HS-27A (cell line): ENCODE data around the gene TPP1.
A peak's percentile ranks its signal among the peaks of the same experiment; 100 is the strongest.

Experiments
- DNase-seq: peaks from one replicate; pipeline ENCODE4 v3.0.0-alpha.2; 2012; ENCODE audit warnings: low read depth, missing footprints

Gene TPP1

DNA sequence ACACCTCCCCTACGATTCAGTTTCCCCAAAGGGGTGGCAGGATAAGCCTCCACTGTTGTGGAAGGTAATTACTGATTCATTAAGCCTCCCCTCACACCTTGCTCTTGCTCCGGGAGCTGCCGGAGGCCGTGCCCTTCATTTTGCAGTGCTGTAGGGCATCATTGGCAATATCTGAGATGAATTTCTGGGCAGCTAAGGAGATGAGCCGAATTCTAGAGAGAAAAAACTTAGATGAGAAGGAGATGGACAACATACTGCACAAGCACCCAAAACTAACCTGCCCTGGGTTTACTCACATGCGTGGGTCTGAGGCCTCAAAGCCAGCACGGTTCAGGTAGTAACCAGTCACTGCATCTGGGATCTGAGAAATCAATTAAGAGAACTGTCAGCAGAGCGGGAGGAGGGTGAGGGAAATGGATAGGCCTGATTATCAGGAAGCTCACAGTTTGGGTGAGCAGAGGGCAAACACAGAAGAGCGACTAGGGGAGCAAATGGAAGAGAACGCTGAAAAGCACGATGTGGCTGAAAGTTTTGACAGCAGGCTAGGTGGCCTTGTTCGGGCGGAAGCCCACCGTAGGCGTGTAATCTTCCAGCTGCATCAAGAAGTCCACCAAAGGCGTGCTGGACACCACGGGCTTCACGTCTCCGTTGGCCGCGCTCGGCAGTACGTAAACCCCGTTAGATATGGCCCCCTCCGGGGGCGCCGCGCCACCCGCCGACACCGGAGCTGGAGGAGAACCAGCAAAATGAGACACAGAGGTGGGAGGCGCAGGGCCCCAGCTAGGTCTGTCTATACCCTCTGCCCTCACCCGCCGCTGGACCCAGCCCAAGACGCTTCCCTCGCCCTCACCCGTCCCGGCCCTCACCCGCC, 7.9 kb downstream of the TPP1 start:
- no peak for DNase-seq

DNA sequence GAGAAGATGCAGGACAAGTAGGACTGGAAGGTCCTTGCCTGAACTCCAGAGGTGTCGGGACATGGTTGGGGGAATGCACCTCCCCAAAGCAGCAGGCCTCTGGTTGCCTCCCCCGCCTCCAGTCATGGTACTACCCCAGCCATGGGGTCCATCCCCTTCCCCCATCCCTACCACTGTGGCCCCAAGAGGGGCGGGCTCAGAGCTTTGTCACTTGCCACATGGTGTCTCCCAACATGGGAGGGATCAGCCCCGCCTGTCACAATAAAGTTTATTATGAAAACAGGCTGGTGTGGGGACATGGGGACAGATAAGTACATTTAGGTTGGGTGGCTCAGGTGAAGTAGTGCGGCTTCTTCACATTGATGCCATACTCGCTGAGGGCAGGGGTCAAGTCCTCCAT, 8.6 kb downstream of the TPP1 start:
- no peak for DNase-seq

- no peak for DNase-seq
These were observed 9.7 kb downstream of the TPP1 start for GRCh38 chr11:6609502-6610015.

DNA sequence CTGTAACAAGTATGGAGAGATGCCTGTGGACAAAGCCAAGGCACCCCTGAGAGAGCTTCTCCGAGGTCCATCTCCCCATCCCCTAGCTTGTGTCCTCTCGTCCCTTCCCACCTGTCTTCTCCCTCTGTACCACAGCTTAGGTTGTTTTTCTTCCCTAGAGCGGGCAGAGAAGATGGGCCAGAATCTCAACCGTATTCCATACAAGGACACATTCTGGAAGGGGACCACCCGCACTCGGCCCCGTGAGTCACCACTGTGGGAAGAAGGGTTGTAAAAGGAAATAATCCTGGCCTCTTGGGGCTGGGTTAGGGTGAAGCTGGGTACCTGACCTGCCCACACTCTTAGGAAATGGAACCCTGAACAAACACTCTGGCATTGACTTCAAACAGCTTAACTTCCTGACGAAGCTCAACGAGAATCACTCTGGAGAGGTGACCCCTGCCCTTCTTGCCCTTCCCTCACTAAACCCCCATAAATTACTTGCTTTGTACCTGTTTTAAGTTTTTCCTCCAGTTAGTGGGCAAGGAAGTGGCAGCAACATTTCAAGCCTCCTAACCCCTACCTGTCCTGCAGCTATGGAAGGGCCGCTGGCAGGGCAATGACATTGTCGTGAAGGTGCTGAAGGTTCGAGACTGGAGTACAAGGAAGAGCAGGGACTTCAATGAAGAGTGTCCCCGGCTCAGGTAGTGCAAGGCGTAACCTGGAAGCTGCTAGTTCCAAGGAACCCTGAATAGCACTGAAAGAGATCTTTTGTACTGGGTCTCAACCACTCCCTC, 10.3 kb downstream of the TPP1 start:
- no peak for DNase-seq

GRCh38 chr11:6608011-6608410, 11.2 kb downstream of the TPP1 start:
- no peak for DNase-seq

- no peak for DNase-seq
These were observed 11.9 kb downstream of the TPP1 start for GRCh38 chr11:6607190-6607795.

DNA sequence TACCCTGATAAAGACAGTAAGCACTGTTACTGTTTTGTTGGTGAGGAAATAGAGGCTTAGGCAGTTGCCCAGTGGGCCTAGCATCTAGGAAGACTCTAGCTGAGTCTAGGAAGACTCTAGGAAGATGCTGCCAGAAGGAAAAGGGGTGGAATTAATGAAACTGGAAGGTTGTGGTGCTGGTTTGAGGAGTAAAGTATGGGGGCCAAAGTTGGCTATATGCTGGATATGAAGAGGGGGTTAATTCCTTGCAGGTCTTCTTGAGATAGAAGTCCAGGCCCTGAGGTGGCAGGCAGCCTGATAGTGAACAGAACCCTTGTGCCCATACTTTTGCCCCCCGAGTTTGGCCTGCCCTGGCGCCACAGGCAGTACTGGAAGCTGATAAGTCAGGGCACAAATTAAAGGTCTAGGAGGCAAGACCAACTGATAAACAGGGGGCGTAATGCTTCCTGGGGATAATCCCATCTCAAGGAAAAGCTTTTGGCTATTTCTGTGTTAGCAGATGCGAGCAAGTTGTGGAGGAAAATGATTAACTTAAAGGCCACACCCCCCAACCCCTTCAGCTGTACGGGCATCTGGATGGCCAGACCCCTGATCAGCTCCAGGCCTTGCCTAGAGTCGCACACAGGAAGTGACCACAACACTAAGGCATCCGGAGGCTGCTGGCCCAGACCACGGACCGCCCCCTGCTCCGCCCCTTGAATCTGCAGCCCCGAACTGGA, 12.6 kb downstream of the TPP1 start:
- peak; percentile 85 for DNase-seq

- DNase-seq, result no peak
These were observed 14.4 kb downstream of the TPP1 start for GRCh38 chr11:6604790-6605189.

DNA sequence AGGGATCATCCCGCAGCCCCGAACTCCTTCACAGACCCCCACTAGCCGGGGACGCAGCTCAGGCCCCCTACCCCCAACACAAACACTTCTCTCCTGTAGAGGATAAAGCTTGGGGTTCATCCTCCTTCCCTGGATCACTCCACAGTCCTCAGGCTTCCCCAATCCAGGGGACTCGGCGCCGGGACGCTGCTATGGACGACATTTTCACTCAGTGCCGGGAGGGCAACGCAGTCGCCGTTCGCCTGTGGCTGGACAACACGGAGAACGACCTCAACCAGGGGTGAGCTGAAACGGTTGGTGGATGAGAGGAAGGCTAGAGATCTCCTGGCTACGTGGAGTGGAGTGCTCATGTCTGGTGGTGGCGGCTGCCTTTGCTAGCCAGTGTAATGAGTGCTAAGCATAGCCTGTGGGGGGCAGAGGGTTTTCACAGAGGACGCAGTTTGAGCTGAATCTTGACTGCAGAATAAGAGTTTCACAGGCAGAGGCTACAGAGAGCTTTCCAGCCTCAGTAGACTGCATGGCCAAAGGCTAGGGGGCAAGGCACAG, 15.1 kb downstream of the TPP1 start:
- DNase-seq, result peak; percentile 50

DNA sequence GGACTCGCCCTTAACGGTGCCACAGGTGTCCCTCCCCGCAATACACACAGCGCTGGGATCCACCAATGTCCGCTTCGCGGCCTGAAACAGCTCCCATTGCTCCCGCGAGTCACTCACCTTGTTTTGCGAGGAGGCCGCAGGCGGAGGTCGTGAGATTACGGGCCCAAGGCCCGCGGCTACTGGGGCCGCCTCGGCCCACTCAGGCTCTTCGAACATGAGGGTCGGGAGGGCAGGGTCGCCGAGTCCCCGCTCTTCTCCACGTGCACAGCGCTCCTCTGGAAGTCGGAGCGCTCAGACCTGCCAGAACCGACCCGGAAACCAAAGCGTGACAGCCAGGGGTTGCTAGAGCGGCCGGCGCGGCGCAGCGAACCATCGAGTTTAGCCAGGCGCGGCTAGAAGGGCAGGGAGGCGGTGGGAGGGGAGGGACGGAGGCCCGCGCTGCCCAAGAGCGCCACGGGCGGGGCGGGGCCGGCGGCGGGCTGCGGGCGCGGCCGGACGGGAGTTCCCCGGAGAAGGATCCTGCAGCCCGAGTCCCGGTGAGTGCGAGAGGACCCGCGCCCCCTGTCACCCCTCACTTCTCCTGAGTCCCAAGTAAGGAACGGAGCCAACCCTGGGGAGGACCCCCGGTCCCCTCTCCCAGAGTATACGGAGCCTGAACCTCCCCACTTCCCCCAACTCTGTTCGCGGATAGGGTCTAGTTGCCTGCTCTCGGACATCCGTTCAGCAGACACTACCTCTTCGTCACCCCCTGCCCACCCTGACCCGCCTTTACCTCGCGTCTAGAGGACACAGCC, 15.7 kb downstream of the TPP1 start, which contains the start of the genes ILK and RRP8:
ILK (plus strand) TSS at position 488 of the 794 bp plus-strand sequence. CDS start 498 bp downstream, outside the sequence.
RRP8 (minus strand) TSS at position 330 of the 794 bp plus-strand sequence; CDS start at position 216, 114 bp downstream.
- DNase-seq, result peak; percentile 62

DNA sequence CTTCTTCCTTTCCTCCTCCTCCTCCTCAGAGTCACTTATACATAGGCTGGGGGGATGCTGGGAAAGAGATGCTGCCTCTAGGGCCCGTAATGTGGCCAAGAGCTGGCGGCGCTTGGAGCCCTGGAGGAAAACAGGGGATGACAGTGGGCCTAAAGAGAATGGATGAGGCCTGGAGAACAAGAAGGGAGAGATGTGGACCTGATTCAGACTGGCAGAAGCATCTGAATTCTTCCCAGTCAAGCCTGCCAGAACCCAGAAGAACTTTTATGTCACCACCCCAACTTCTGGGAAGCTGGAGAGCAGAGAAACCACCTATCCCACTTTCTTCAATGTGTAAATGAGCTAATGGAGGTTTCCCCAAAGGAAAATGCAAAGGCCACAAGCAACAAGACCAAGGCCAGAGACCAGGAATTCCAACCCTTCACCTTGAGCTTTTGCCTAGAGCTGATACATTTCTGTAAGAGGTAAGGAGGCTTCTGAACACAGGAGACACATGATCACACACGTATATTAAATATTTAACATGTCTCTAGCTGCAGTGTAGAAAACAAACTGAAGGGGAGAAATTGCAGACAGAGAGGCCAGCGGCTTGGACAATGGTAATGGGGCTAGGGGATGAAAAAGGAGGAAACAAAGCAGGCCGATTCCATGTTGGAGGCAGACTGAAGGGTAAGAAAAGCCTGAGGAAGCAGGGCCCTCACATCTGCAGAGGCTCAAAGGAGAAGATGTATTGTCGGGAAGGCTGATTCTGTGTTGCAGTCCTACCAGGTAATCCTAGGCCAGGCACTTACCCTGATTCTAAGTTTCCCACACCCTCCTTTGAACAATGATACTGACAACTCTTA, 16.9 kb downstream of the TPP1 start:
- DNase-seq, result no peak

DNA sequence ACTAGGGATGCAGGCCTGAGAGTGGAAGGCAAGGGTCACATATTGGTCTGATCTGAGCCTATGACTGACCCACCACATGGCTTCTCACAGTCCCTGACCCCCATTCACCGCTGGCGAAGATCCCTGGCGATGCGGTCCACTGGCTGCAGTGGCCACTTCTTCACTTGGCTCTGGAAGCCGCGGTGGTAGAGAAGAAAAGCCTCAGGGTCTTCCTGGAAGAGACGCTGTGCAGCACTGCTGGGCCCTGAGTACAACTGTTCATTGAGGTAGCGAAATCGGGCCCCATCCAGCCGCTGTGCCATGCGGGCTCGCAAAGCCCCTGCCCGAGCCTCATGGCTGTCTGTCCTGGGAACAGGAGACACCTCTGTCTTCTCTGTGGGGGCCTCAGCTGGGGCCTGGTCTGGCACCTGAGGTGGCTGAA, 18.2 kb downstream of the TPP1 start:
- DNase-seq, result no peak

GRCh38 chr11:6599881-6600390, 19.3 kb downstream of the TPP1 start:
- DNase-seq, result no peak

- DNase-seq, result no peak
These were observed 19.8 kb downstream of the TPP1 start for GRCh38 chr11:6599449-6599848.

DNA sequence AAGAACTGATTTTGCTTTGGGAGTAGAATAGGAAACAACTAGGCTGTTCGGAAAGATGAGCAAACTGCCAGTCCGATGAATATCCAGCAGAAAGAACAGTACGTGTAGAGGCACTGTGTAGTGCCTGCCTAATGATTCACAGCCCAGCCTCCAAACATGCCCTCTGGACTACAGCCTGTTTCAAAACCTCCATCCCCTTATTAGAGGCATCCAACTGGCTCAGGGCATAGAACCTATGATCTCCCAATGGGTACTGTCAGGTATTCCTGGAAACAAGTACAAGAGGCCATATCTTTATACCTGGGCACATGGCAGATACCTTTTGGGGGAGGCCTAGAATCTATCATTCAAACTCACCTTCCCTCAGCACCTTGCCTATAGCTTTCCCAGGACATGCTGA, 20.7 kb downstream of the TPP1 start:
- no peak for DNase-seq

DNA sequence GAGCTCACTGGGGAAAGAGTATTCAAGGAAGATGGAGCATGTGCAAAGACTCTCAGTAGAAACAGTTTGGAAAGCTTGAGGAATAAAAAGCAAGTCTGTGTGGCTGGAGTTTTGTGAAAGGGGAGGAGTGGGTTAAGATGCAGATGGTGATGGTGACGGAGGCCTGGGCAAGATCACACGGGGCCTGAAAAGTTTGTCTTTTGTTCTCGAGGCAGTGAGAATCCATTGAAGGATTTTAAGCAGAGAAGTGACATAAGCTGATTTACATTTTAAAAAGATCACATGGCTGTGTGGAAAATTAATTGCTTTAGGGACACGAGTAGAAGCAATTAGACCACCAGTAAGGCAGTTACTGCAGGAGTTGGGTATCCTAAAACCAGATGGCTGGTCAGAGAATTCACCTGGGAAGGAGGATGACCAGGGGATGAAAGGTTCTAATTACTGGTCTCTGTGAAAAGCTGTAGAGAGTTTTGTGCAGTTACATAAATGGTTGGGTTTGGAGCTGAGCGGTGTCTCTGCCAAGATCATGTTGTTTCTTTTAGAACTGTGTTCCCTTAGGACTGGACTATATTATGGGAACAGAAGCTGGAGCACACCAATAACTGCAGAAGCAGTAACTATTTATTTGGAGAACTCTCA, 22.9 kb downstream of the TPP1 start:
- DNase-seq, result no peak

DNA sequence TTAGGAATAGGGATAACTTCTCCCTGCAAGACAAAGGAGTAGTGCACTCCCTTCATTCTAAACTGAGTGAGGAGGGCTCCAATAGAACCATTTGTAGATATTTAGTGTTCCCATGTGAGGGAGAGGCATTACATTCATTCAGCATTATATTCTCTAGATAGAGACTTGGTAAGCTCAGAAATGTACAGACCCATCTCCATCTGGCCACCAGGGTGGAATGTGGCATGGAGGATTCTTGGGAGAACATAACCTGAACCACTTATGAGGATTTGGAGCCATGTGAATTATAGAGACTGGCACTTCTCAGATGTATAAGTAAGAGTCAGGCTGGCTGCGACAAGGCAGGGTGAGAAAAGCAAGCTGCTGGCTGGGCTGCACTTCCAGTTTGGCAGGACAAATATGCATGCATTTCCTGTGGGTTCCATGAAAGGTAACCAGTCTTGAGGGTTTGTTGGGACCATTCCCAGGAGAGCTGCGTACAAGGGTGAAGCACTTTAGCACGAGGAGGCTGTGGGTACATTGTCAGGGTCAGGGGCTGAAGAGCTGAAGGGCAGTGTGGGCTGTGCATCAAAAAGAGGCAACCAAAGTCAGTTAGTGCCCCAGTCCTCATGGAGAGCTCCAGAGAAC, 25.0 kb downstream of the TPP1 start:
- DNase-seq, result no peak

- no peak for DNase-seq
These were observed 31.2 kb downstream of the TPP1 start for GRCh38 chr11:6588018-6588417.
